ENCODE measurements around the gene SCG5. TPM values are rescaled to one million over a fixed set of nuclear protein-coding genes. Genes with fewer than 3 reads are reported as not detected.

Gene SCG5
- total RNA-seq, 4 donors from 2014 or later, result 2.5 to 17.2 (median 3.2) TPM; not detected in 1

DNA sequence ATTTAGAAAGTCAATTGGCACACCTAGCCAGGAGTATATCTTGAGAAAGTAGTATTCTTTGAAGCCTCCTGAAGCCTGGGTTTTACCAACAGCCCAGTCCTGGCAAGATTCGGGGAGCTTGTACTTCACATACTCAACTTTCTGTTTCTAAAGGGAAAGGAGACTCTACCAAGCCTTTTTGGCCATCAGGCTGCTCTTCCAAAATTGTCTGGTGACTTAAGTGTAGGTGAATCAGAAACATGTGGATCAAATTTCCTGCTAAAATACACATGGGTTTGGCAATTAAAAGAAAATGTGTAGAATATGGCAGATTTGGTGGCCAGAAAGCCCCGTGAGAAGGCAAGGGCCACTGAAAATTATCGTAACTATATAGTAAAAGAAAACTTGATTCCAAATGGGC lies 60.4 kb downstream of the SCG5 start:
- H3K27me3 ChIP-seq, result no peaks in the 10 kb centered on the region
- no peaks in the 10 kb centered on the region for H3K36me3 ChIP-seq
- no peaks in the 10 kb centered on the region for H3K9me3 ChIP-seq
- no peak overlapping the region for H3K4me3 ChIP-seq
- no peak for DNase-seq
- TF ChIP-seq POLR2A (IDR thresholded peaks at IDR 0.05) (no peak), CTCF (IDR thresholded peaks at IDR 0.05) (no peak)
- no peaks in the 10 kb centered on the region for H3K4me1 ChIP-seq
- no peak overlapping the region for H3K27ac ChIP-seq

- TF ChIP-seq CTCF (IDR thresholded peaks at IDR 0.05) (no peak), POLR2A (IDR thresholded peaks at IDR 0.05) (no peak)
- no peaks in the 10 kb centered on the region for H3K9me3 ChIP-seq
- no peak overlapping the region for H3K4me3 ChIP-seq
- no peak for DNase-seq
- H3K27me3 ChIP-seq, result no peaks in the 10 kb centered on the region
- H3K4me1 ChIP-seq, result no peaks in the 10 kb centered on the region
- no peaks in the 10 kb centered on the region for H3K36me3 ChIP-seq
- no peak overlapping the region for H3K27ac ChIP-seq
Measured at GRCh38 chr15:32704395-32704981, 63.0 kb downstream of the SCG5 start.

DNA sequence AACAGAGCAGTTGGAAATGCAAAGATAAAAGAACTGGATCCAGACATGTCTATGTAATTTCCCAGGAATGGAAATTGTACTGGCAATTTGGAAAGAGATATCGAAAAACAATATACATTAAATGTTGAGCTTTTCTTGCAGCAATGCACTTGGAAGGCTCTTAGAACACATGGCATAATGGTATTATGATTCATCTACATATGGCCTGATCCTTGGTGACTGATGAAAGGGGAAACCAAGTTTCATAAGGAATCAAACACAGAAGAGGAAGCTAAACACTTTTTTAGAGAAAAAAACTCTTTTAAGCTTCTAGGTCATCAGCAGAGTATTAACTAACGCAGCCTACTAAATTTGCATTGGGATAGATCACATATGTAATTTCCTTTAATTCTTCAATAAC lies 63.9 kb downstream of the SCG5 start:
- Histone ChIP-seq H3K27me3 (no peaks in the 10 kb centered on the region), H3K4me3 (no peak overlapping the region), H3K36me3 (no peaks in the 10 kb centered on the region), H3K9me3 (no peaks in the 10 kb centered on the region), H3K27ac (no peak overlapping the region), H3K4me1 (no peaks in the 10 kb centered on the region)
- TF ChIP-seq CTCF (IDR thresholded peaks at IDR 0.05) (no peak), POLR2A (IDR thresholded peaks at IDR 0.05) (no peak)
- DNase-seq, result no peak

DNA sequence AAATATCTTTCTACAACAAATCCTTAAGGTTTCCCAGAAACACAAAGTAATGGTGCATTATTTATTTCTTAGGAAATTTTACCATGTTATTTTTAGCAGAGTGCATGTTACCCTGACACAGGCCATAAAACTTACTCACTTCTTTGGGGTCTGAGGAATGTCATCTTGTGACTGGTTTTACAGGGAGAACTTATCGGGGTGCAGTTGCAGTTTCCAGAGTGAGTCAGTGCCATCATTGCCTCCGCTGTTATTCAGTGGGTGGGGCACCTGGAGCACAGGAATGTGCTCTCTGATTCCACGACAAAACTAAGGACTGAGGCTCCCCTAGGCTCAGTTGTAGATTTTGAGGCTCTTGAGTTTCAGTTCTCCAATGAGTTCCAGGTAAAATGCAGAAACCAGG lies 65.2 kb downstream of the SCG5 start:
- Histone ChIP-seq H3K27ac (no peak overlapping the region), H3K27me3 (no peaks in the 10 kb centered on the region), H3K4me3 (no peak overlapping the region), H3K36me3 (no peaks in the 10 kb centered on the region), H3K4me1 (no peaks in the 10 kb centered on the region), H3K9me3 (no peaks in the 10 kb centered on the region)
- TF ChIP-seq CTCF (IDR thresholded peaks at IDR 0.05), result no peak
- no peak for TF ChIP-seq POLR2A (IDR thresholded peaks at IDR 0.05)
- no peak for DNase-seq

DNA sequence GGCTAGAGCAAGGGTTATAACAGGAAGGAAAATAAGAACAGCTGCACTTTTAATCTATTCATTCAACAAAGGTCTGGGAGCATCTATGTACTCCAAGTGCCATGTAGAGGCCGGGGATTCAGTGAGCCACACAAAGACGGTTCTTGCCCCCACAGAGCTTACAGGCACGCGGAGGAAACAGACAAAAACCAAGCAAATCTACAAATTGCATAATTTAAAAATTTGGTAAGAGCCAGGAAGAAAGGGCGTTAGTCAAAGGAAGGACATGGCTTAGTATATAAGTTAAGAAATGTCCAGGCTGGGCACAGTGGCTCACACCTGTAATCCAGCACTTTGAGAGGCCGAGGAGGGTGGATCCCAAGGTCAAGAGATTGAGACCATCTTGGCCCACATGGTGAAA lies 65.9 kb downstream of the SCG5 start:
- TF ChIP-seq CTCF (IDR thresholded peaks at IDR 0.05), result no peak
- TF ChIP-seq POLR2A (IDR thresholded peaks at IDR 0.05), result no peak
- no peaks in the 10 kb centered on the region for H3K36me3 ChIP-seq
- no peak overlapping the region for H3K4me3 ChIP-seq
- DNase-seq, result no peak
- H3K9me3 ChIP-seq, result no peaks in the 10 kb centered on the region
- no peaks in the 10 kb centered on the region for H3K27me3 ChIP-seq
- H3K4me1 ChIP-seq, result no peaks in the 10 kb centered on the region
- no peak overlapping the region for H3K27ac ChIP-seq
